GM19099 (cell line): ENCODE data around the gene ALDH1L1.

Source experiments
- POLR2A ChIP-seq: IDR thresholded peaks from 3 replicates; pipeline ENCODE4 v1.6.1; 2011; ENCODE audit warnings: low read depth; ENCODE audit not compliant: insufficient read length; ENCODE audit errors: extremely low read depth

The ALDH1L1 gene

DNA sequence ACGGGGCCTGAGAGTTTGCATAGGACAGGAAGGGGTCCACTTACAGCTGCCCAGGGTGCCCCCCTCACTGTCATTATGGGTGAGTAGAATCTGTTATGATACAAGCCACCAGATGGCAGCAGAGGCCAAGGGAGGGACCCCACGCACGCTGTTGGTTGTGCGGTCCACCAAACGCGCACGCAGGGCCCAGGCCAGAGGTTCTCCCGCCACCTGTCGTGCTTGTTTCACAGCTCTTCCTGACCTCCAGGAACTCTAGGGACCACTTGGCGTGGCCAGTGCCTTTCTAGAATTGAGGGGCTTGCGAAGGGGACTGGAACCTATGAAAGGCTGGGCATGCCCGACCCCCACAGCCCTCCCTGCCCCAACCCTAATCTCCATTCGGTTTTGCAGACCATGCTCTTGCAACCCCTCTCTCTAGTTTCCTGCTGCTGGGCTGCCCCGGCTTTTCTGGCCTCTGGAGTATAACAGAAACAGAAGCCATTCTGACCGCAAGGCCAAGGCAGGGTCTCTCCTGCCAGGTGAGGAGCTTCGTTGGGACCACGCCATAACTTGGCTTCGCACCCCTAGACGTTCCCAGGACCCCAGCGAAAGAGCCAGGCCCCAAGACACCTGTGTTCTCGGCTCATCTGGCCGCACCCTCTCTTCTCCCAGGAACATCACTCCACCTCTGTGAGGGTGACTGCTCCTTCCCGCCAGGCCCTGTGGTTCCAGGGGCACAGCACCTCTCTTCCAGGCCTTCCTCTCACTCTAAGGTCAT lies 46.0 kb downstream of the ALDH1L1 start:
- no peak for TF ChIP-seq POLR2A

DNA sequence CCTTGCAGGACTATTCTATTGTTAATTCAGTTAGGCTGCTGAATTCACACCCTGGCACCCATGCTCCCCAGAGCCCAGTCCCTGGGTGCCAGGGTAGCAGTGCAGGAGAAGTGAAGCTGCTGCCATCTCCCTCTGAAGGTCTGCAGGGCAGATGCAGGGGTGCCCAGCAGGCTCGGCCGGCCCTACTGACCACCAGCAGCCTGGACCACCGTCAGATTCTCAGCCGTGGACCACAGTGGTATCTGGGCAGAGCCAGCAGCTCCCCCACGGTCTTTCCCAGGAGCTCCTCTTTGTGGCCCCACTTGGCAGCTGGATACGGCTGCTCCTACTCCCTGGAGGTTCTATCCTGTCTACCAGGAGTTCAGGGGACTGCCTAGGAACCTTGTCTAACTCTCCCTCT lies 46.8 kb downstream of the ALDH1L1 start:
- TF ChIP-seq POLR2A: no peak

GRCh38 chr3:126132751-126133511 lies 47.5 kb downstream of the ALDH1L1 start:
- no peak for TF ChIP-seq POLR2A

- TF ChIP-seq POLR2A: no peak
These were observed 48.3 kb downstream of the ALDH1L1 start for GRCh38 chr3:126131881-126132750.

- no peak for TF ChIP-seq POLR2A
These were observed 49.2 kb downstream of the ALDH1L1 start for GRCh38 chr3:126130981-126131745.

DNA sequence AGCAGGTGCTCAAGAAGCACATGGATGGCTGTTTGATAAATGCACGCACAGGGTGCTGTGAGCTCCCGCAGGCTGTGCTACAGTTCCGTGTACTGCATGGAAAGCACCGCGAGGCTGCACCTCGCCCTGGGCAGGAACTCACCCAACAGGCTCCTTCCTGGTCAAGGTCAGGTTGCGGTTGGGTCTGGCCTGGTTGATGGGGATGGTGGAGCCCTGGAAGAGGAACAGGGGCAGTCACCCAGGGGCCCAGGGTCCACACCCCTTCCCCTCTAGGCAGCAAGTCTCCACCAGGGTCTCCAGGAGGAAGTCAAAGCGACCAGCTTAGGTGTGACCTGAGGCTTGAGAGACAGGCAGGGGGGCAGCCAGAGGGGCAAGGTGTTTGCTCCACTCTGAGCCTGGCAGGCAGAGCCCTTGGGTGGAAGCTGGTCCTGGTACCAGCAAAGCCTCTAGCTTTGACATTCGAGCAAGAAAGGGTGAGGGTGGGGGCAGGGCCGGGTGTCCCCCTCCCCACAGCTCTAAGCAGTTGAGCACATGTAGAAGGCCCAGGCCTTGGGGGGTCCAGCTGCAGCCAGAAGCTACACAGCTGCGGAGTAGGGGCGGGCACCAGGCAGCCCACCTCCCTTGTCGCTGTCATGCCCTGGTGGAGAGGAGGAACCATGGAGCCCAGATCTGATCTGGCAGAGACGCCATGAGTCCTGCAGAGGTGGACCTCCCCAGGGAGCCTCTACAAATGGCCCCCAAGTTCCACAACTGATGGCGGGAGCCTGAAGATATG lies 50.1 kb downstream of the ALDH1L1 start:
- TF ChIP-seq POLR2A: no peak

- no peak for TF ChIP-seq POLR2A
These were observed 50.9 kb downstream of the ALDH1L1 start for GRCh38 chr3:126129398-126129891.

GRCh38 chr3:126128504-126129397 lies 51.6 kb downstream of the ALDH1L1 start:
- TF ChIP-seq POLR2A: no peak

- TF ChIP-seq POLR2A: no peak
These were observed 52.5 kb downstream of the ALDH1L1 start for GRCh38 chr3:126127904-126128303.

DNA sequence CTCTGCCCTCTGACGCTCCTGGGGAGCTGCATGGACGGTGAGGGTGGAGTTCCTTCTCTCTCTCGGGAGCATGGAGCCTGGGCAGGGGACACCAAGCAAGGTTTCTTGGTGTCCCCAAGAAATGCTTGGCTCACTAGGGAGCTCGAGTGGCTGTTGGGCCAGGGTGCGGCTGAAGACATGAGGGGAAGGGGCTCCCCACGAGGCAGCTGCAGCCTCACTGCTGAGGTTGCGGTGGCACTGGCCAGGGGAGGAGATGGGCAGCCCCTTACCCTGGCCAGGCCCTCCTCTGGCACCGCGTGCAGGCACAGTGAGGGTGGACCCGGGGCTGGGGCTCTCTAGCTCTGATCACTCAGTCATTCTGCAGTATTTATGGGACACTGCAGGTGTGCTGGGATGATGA lies 52.9 kb downstream of the ALDH1L1 start:
- TF ChIP-seq POLR2A: no peak

DNA sequence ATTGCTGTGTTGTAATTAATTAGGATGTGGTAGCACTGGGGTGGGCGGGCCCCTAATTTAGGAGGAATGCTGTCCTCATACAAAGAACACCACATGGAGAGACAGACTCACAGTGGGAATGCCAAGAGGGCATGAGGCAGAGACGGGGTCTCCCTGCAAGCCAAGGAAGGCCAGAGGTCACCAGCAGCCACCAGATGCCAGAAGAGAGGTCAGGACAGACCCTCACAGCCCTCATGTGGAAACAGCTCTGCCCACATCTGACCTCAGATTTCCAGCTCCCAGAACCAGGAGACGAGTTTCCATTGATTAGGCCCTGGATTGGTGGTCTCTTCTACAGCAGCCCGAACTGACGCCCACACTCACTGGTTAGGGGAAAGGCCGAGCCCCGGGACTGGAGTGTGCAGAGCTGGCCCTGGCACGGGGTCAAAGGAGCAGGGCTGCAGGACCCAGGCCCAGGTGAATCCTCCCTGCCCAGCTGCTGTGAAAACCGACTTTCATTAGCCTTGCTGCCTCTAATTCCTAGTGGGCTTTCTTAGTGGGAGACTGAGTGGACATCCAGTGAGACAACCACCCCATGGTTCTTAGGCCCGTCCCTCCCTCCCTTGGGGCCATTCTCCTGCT lies 53.5 kb downstream of the ALDH1L1 start:
- no peak for TF ChIP-seq POLR2A

GRCh38 chr3:126126286-126126685 lies 54.1 kb downstream of the ALDH1L1 start:
- no peak for TF ChIP-seq POLR2A
